Prostate gland (tissue), 2 donors: ENCODE results near the gene DHX32.

ENCODE experiments used
- POLR2A ChIP-seq: fragments of 450-650 bp; IDR thresholded peaks from one replicate; pipeline ENCODE4 v1.6.1; 2016; ENCODE audit warnings: antibody characterized with exemption, mild to moderate bottlenecking
- TF ChIP-seq, protein P1 (sequence below), 4 experiments: fragments of 200-600 bp in 2 of 4; fragments of 450-650 bp in 2 of 4; sonication (generic) in 2 of 4; IDR thresholded peaks; 1 replicate in 3 of 4; 2 replicates in 1 of 4; pipeline ENCODE4 v1.5.1; 2016 to 2019; ENCODE audit warnings: antibody characterized with exemption in 4 of 4, mild to moderate bottlenecking in 2 of 4, moderate library complexity in 2 of 4

- TF ChIP-seq, protein P1, sequence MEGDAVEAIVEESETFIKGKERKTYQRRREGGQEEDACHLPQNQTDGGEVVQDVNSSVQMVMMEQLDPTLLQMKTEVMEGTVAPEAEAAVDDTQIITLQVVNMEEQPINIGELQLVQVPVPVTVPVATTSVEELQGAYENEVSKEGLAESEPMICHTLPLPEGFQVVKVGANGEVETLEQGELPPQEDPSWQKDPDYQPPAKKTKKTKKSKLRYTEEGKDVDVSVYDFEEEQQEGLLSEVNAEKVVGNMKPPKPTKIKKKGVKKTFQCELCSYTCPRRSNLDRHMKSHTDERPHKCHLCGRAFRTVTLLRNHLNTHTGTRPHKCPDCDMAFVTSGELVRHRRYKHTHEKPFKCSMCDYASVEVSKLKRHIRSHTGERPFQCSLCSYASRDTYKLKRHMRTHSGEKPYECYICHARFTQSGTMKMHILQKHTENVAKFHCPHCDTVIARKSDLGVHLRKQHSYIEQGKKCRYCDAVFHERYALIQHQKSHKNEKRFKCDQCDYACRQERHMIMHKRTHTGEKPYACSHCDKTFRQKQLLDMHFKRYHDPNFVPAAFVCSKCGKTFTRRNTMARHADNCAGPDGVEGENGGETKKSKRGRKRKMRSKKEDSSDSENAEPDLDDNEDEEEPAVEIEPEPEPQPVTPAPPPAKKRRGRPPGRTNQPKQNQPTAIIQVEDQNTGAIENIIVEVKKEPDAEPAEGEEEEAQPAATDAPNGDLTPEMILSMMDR (IDR thresholded peaks at IDR 0.05), result no peak
- TF ChIP-seq POLR2A, result no peak
Measured at GRCh38 chr10:125817337-125817946, 63.6 kb downstream of the DHX32 start.
